Uterus (tissue), 4 donors: ENCODE measurements around the gene CPNE4. TPM values are rescaled to one million over a fixed set of nuclear protein-coding genes. Genes with fewer than 3 reads are reported as not detected.

ENCODE experiments used
- DNase-seq, 2 donors: peaks; one replicate each; pipeline ENCODE4 v3.0.0-alpha.2; 2019 to 2020
- H3K27ac ChIP-seq, 2 donors: fragments of 200-600 bp; sonication (generic); 1 replicate in 1 of 2; 2 replicates in 1 of 2; pipeline ENCODE4 v1.5.1; 2016 to 2018
- H3K27me3 ChIP-seq, 2 donors: fragments of 200-600 bp; sonication (generic); one replicate each; pipeline ENCODE4 v1.5.1; 2018 to 2019; ENCODE audit warnings: control low read depth in 1 of 2
- H3K36me3 ChIP-seq, 2 donors: fragments of 200-600 bp; sonication (generic); one replicate each; pipeline ENCODE4 v1.5.1; 2019; ENCODE audit warnings: control low read depth in 1 of 2
- H3K4me1 ChIP-seq, 2 donors: fragments of 200-600 bp; sonication (generic); one replicate each; pipeline ENCODE4 v1.5.1; 2018 to 2019; ENCODE audit warnings: control low read depth in 1 of 2
- H3K4me3 ChIP-seq, 2 donors: fragments of 200-600 bp; sonication (generic); 1 replicate in 1 of 2; 2 replicates in 1 of 2; pipeline ENCODE4 v1.5.1; 2018 to 2019; ENCODE audit warnings: mild to moderate bottlenecking in 1 of 2
- H3K9me3 ChIP-seq, 2 donors: fragments of 200-600 bp; sonication (generic); one replicate each; pipeline ENCODE4 v1.5.1; 2019; ENCODE audit warnings: control low read depth in 1 of 2
- POLR2A ChIP-seq, 2 donors: fragments of 450-650 bp; IDR thresholded peaks; one replicate each; pipeline ENCODE4 v1.6.1; 2016; ENCODE audit warnings: antibody characterized with exemption in 2 of 2, mild to moderate bottlenecking in 1 of 2, moderate library complexity in 1 of 2
- intact Hi-C: fragments of 100-400 bp; cut with DNase I; formaldehyde crosslinking; loops from one replicate; pipeline ENCODE4 v1.15.1; 2023; ENCODE audit warnings: low total_unique reads
- total RNA-seq, 4 donors: library from RNA; depleted of rRNA in 3 of 4; stranded (reverse); fragments of >200 nt in 3 of 4; gene quantifications; one replicate each; pipeline versions ENCODE4 v1.1.0 to v1.2.4, GENCODE V29; 2014 to 2023
- TF ChIP-seq, protein P1 (sequence below), 4 experiments: fragments of 200-600 bp in 2 of 4; fragments of 450-650 bp in 2 of 4; sonication (generic) in 2 of 4; IDR thresholded peaks; one replicate each; pipeline ENCODE4 v1.5.1; 2016 to 2019; ENCODE audit warnings: antibody characterized with exemption in 4 of 4, mild to moderate bottlenecking in 2 of 4, moderate library complexity in 1 of 4
- donor health status: DM: yes; HTN: yes; CAD: no.

Gene CPNE4
- total RNA-seq, 4 donors from 2014 or later, result 0.35 TPM; not detected in 3

DNA sequence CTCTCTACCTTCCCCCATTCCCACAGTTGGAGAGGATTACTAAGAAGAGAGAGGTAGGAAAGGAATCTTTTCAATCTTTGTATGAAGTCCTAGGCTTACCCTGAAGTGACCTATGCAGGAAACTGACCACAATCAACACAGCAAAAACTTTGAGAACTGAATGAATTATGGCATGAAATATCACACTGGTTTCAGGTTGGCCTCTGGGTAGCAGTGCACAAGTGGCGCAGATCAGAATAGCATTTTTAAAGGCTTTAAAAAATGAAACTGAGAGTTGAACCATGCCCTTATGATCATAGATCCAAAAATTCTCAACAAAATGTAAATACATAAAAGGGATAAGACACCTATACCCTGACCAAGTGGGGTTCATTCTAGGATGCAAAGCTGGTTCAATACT, 198.9 kb downstream of the CPNE4 start:
- intact Hi-C loops, result no loop called here
- no peak overlapping the region for H3K4me3 ChIP-seq

DNA sequence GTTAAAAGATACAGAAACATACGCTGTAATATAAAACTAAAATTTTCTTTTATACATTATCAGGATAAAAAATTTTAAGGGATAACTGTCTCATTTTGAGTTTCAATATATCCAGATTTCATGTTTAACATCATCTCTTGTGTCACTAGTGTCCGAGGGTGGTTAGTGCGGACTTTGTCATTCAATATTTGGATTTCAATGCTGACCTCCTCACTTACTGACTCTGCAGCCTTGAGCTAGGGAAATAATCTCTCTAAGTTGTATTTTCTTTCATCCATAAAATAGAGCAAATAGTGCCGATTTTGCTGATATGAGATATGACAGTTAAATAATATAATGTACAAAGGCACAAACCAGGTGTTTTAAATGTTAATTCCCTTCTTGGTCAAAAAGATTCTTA, 203.2 kb downstream of the CPNE4 start:
- H3K4me1 ChIP-seq, result no peaks in the 10 kb centered on the region
- intact Hi-C loops, result no loop called here

More for the DNA sequence above, 198.9 kb downstream of the CPNE4 start:
- no peaks in the 10 kb centered on the region for H3K9me3 ChIP-seq
- H3K4me1 ChIP-seq, result no peaks in the 10 kb centered on the region
- no peak overlapping the region for H3K27ac ChIP-seq
- DNase-seq, result no peak
- no peak for TF ChIP-seq POLR2A (IDR thresholded peaks at IDR 0.05)
- TF ChIP-seq, protein P1, sequence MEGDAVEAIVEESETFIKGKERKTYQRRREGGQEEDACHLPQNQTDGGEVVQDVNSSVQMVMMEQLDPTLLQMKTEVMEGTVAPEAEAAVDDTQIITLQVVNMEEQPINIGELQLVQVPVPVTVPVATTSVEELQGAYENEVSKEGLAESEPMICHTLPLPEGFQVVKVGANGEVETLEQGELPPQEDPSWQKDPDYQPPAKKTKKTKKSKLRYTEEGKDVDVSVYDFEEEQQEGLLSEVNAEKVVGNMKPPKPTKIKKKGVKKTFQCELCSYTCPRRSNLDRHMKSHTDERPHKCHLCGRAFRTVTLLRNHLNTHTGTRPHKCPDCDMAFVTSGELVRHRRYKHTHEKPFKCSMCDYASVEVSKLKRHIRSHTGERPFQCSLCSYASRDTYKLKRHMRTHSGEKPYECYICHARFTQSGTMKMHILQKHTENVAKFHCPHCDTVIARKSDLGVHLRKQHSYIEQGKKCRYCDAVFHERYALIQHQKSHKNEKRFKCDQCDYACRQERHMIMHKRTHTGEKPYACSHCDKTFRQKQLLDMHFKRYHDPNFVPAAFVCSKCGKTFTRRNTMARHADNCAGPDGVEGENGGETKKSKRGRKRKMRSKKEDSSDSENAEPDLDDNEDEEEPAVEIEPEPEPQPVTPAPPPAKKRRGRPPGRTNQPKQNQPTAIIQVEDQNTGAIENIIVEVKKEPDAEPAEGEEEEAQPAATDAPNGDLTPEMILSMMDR (IDR thresholded peaks at IDR 0.05), result no peak
- H3K27me3 ChIP-seq, result no peaks in the 10 kb centered on the region
- no peaks in the 10 kb centered on the region for H3K36me3 ChIP-seq

DNA sequence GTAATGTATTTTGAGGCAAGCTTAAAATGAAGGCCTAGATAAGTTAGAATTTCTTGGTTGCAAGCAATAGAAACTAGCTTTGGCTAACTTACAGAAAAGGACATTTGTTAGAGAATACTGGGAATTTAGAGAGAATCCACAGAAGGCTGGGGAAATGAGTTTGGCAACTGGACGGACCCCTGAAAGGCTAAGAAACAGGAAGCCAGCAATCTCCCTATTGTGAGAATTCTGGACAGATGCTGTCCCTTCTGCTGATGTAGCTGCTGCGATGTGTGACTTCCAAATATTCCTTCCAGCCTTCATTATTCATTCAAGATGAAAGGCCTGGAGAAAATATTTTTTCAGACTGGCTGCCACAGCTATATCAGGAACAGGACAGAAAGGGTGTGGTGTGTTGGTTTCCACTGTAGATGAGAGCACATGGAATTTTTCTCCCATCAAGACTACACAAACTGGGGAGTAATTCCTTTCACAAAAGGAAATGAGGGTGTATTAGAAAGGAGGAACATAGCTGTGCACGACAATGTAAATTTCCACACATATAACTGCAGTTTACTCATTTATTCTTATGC, 213.5 kb downstream of the CPNE4 start:
- no peak for DNase-seq
- intact Hi-C loops, result no loop called here
- H3K27me3 ChIP-seq, result no peaks in the 10 kb centered on the region
- TF ChIP-seq, protein P1 (IDR thresholded peaks at IDR 0.05), result no peak
- no peak overlapping the region for H3K4me3 ChIP-seq
- no peaks in the 10 kb centered on the region for H3K4me1 ChIP-seq
- no peaks in the 10 kb centered on the region for H3K36me3 ChIP-seq
- H3K9me3 ChIP-seq, result no peaks in the 10 kb centered on the region
- H3K27ac ChIP-seq, result no peak overlapping the region

More for the DNA sequence above, 203.2 kb downstream of the CPNE4 start:
- H3K27me3 ChIP-seq, result no peaks in the 10 kb centered on the region
- no peaks in the 10 kb centered on the region for H3K9me3 ChIP-seq
- H3K27ac ChIP-seq, result no peak overlapping the region
- H3K4me3 ChIP-seq, result no peak overlapping the region
- TF ChIP-seq POLR2A (IDR thresholded peaks at IDR 0.05), result no peak
- TF ChIP-seq, protein P1 (IDR thresholded peaks at IDR 0.05), result no peak
- no peak for DNase-seq
- H3K36me3 ChIP-seq, result no peaks in the 10 kb centered on the region

DNA sequence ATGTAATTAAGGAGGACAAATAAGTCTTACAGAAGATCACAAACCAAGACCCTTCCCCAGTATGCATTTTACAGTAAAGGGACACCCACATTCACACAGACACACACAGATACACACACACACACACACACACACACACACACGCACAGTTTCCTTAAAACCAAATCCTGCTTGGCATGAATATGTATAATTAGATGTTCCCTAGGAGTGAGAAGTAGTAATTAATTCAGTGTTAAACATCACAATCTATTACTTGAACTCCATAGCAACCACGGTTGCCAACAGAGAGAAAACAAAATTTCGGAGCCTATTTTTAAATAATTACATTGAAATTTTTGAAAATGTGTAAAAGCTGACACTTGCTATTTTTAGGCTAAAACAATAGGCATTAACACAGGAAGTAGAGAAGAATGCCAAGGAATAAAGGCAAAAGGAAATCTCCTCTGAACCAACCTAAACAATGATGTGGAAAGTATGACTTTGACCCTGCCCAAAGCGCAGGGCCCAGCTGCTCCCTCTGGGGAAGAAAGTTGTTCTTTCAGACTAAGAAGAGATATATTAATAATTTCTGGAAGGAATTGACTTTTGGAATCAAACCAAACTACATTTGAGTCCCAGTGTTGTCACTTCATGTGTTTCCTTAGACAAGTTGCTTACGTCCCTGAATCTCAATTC, 215.3 kb downstream of the CPNE4 start:
- Histone ChIP-seq H3K9me3 (no peaks in the 10 kb centered on the region), H3K4me3 (no peak overlapping the region), H3K4me1 (no peaks in the 10 kb centered on the region), H3K36me3 (no peaks in the 10 kb centered on the region), H3K27me3 (no peaks in the 10 kb centered on the region), H3K27ac (no peak overlapping the region)
- intact Hi-C loops, result no loop called here
- TF ChIP-seq, protein P1 (IDR thresholded peaks at IDR 0.05), result no peak
- TF ChIP-seq POLR2A (IDR thresholded peaks at IDR 0.05), result no peak
- no peak for DNase-seq

DNA sequence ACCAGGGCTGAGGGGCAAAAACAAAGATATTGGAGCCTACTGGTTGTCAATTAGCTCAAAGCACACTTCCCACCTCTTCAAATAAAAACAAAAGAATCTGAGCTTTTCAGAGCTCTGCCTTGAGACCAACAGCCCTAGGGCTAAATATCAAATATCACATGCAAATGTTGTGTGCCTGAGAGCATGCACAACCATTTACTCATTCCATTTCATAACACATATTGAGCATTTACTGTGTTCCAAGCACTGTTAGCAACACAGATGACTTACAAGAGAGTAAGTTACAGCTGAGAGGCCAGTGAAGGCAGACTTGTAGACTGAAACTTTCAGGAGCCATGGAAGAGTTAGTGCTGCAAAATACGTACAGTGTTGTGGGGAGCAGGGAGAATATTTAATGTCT, 222.4 kb downstream of the CPNE4 start:
- Histone ChIP-seq H3K27ac (no peak overlapping the region), H3K27me3 (peaks cover 0 to 3% of the 10 kb centered on the region in 2 donors), H3K4me3 (no peak overlapping the region), H3K36me3 (no peaks in the 10 kb centered on the region), H3K4me1 (no peaks in the 10 kb centered on the region), H3K9me3 (no peaks in the 10 kb centered on the region)
- intact Hi-C loops, result no loop called here
- TF ChIP-seq POLR2A (IDR thresholded peaks at IDR 0.05), result no peak
- TF ChIP-seq, protein P1 (IDR thresholded peaks at IDR 0.05), result no peak
- DNase-seq, result no peak
